K562 (cell line): Measurements from ENCODE around the gene EMP2. TPM values are rescaled to one million over a fixed set of nuclear protein-coding genes. Genes with fewer than 3 reads are reported as not detected.

Source experiments
- ATF1 ChIP-seq, 2 experiments: fragments of 450-650 bp in 1 of 2; IDR thresholded peaks; 2 replicates each; pipeline ENCODE4 v1.6.1; 2016; ENCODE audit warnings: missing compliant biosample characterization in 1 of 2, missing genetic modification characterization in 1 of 2
- BMI1 ChIP-seq: fragments of 150-350 bp; IDR thresholded peaks from 2 replicates; pipeline ENCODE4 v1.6.1; 2014; ENCODE audit warnings: low read length
- BRD4 ChIP-seq: fragments of 200-600 bp; sonication (generic); IDR thresholded peaks from 2 replicates; pipeline ENCODE4 v1.6.1; 2017; ENCODE audit warnings: inconsistent platforms
- CHD4 ChIP-seq: fragments of 200-600 bp; sonication (generic); IDR thresholded peaks from 3 replicates; pipeline ENCODE4 v1.6.1; 2012; ENCODE audit warnings: low read depth, mild to moderate bottlenecking, mixed read lengths, low read length, inconsistent platforms; ENCODE audit not compliant: insufficient read depth, insufficient replicate concordance, poor library complexity, severe bottlenecking
- CREM ChIP-seq: IDR thresholded peaks from 2 replicates; pipeline ENCODE4 v1.6.1; 2014; ENCODE audit warnings: antibody characterized with exemption, low read depth
- E2F3 ChIP-seq: fragments of 250-450 bp; sonication (Bioruptor Pico); IDR thresholded peaks from 2 replicates; pipeline ENCODE4 v1.4.0; 2020; ENCODE audit warnings: mild to moderate bottlenecking
- ETS1 ChIP-seq: conservative IDR thresholded peaks from 2 replicates; pipeline ENCODE4 v1.6.1; 2011; ENCODE audit warnings: low read depth, mild to moderate bottlenecking, low read length; ENCODE audit not compliant: control insufficient read depth
- FIP1L1 ChIP-seq: fragments of 200-400 bp; formaldehyde crosslinking; IDR thresholded peaks from 2 replicates; pipeline ENCODE4 v1.6.1; 2018; ENCODE audit warnings: mild to moderate bottlenecking, low read depth, low read length; ENCODE audit not compliant: poor library complexity, severe bottlenecking
- JUND ChIP-seq, 2 experiments: IDR thresholded peaks; 2 replicates in 1 of 2; 3 replicates in 1 of 2; pipeline ENCODE4 v1.6.1; 2011; ENCODE audit warnings: borderline replicate concordance in 2 of 2, low read depth in 2 of 2, low read length in 2 of 2, improper control_type of control experiment in 1 of 2, missing biosample characterization in 1 of 2, missing genetic modification characterization in 1 of 2, missing genetic modification reagents in 1 of 2
- KDM4B ChIP-seq, 2 experiments: fragments of 450-650 bp in 1 of 2; sonication (generic) in 1 of 2; IDR thresholded peaks; 2 replicates each; pipeline ENCODE4 v1.6.1; 2016 to 2017; ENCODE audit warnings: borderline replicate concordance in 2 of 2, antibody characterized with exemption in 1 of 2, low read depth in 1 of 2, mild to moderate bottlenecking in 1 of 2
- PPARD ChIP-seq: fragments of 250-450 bp; sonication (Bioruptor Pico); IDR thresholded peaks from 2 replicates; pipeline ENCODE4 v1.8.0; 2022; ENCODE audit warnings: inconsistent platforms, mild to moderate bottlenecking, moderate library complexity
- PYGO2 ChIP-seq: fragments of 450-650 bp; IDR thresholded peaks from 2 replicates; pipeline ENCODE4 v1.6.1; 2016; ENCODE audit warnings: mild to moderate bottlenecking, missing genetic modification characterization, moderate library complexity, missing compliant biosample characterization
- RHOXF2B ChIP-seq: fragments of 250-450 bp; sonication (Bioruptor Pico); conservative IDR thresholded peaks from 2 replicates; pipeline ENCODE4 v1.5.1; 2021
- SMARCC2 ChIP-seq: fragments of 450-650 bp; IDR thresholded peaks from 2 replicates; pipeline ENCODE4 v1.6.1; 2017; ENCODE audit warnings: antibody characterized with exemption, moderate library complexity, mild to moderate bottlenecking, low read depth
- TFE3 ChIP-seq: fragments of 450-650 bp; formaldehyde crosslinking; IDR thresholded peaks from 2 replicates; pipeline ENCODE4 v1.4.0; 2020; ENCODE audit warnings: mild to moderate bottlenecking, mixed read lengths
- U2AF1 ChIP-seq: fragments of 200-400 bp; formaldehyde crosslinking; optimal IDR thresholded peaks from 2 replicates; pipeline ENCODE3; 2017; ENCODE audit warnings: mild to moderate bottlenecking, low read depth, low read length, moderate library complexity
- ZNF449 ChIP-seq: fragments of 250-450 bp; sonication (Bioruptor Pico); IDR thresholded peaks from 2 replicates; pipeline ENCODE4 v1.8.0; 2022; ENCODE audit warnings: moderate library complexity, mild to moderate bottlenecking, inconsistent platforms
- ZNF57 ChIP-seq: fragments of 450-650 bp; formaldehyde crosslinking; IDR thresholded peaks from 2 replicates; pipeline ENCODE4 v1.4.0; 2020; ENCODE audit warnings: mild to moderate bottlenecking, moderate library complexity
- ZNF644 ChIP-seq: fragments of 200-800 bp; sonication (Bioruptor generic); IDR thresholded peaks from 2 replicates; pipeline ENCODE4 v1.6.1; 2016; ENCODE audit warnings: low read depth, missing genetic modification characterization, missing compliant biosample characterization
- polyA plus RNA-seq, 8 experiments: library from polyadenylated mRNA; depleted of rRNA in 4 of 8; stranded (reverse) in 5 of 8; unstranded in 3 of 8; fragments of >200 nt; fragmentation: Nextera tagmentation in 2 of 8; fragmentation: Illumina TruSeq in 1 of 8; extraction: Ambion mirVana in 2 of 8; extraction: Trizol in 1 of 8; gene quantifications; 2 replicates each; pipeline versions ENCODE4 v1.2.1 to v1.2.3, GENCODE V29; 2011 to 2014; ENCODE audit warnings: inconsistent platforms in 1 of 8, missing spikeins in 1 of 8
- total RNA-seq, 7 experiments: library from RNA; depleted of rRNA in 6 of 7; stranded (reverse); fragments of >200 nt in 6 of 7; fragmentation: Illumina TruSeq in 2 of 7; extraction: Trizol in 2 of 7; gene quantifications; 2 replicates each; pipeline versions ENCODE4 v1.2.1 to v1.2.3, GENCODE V29; 2011 to 2021; ENCODE audit warnings: low replicate concordance in 1 of 7
- TF ChIP-seq, protein P1 (sequence below): fragments of 450-650 bp; IDR thresholded peaks from 2 replicates; pipeline ENCODE4 v1.7.0; 2016; ENCODE audit warnings: borderline replicate concordance

Gene EMP2
- total and polyA plus RNA-seq, 9 of the 15 experiments (the other 6 are each of a cell fraction or from before 2014, with no cell fraction given): 0.73 to 6.2 (median 3.1) TPM

DNA sequence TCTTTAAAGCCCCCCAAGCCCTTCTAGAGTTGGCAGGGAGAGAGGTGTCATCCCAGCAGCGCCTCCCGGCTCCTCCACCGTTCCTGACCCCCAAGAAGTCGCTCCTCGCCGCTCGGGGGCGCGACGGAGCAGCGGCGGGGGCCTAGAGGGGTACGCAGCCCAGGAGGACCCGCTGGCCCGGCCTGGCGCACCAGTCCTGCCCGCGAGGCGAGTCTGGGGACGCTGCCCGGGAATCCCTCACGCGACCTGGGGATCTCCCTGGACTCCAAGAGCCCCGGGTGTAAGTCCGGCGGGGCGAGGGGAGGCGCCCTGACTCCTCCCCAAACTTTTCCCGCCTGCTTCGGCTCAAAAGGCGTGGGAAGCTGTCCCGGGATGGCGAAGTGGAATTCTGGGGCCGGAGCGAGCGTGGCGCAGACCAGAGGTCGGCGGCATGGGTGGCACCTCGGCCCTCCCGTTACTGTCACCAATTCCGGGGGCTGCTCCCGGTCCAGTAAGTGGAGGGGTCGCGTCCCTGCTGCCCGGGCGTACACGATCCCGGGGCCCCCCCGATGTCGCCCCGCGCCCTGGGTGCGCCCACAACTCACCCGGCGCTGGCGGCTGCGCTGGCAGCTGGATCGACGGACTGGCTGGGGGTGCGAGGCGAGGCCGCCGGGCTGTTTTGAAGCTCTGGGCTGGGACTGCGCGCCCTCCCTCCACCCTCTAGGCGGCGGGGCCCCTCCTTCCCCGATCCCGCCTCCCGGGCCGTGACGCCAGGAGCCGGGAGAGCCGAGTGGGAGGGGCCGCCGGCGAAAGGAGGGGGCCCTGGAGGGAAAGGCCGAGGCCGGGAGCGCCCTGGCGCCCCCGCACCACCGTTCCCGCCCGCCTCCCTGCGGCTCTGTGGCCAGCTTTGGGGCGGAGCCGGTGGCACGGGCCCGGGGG is at the start of gene EMP2 (continued):
- TF ChIP-seq, protein P1, sequence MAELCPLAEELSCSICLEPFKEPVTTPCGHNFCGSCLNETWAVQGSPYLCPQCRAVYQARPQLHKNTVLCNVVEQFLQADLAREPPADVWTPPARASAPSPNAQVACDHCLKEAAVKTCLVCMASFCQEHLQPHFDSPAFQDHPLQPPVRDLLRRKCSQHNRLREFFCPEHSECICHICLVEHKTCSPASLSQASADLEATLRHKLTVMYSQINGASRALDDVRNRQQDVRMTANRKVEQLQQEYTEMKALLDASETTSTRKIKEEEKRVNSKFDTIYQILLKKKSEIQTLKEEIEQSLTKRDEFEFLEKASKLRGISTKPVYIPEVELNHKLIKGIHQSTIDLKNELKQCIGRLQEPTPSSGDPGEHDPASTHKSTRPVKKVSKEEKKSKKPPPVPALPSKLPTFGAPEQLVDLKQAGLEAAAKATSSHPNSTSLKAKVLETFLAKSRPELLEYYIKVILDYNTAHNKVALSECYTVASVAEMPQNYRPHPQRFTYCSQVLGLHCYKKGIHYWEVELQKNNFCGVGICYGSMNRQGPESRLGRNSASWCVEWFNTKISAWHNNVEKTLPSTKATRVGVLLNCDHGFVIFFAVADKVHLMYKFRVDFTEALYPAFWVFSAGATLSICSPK: no peak
- 0 out of 2 replicates have a peak, but pooled peaks have one; percentile 12 for TF ChIP-seq JUND (IDR thresholded peaks at IDR 0.05; ENCODE audit: borderline replicate concordance, low read depth, low read length)
- no peak for TF ChIP-seq JUND (tag; IDR thresholded peaks at IDR 0.05; ENCODE audit: borderline replicate concordance, low read depth, low read length)
- TF ChIP-seq BRD4: no peak
- no peak for TF ChIP-seq RHOXF2B (CRISPR knock-in tag)
- TF ChIP-seq ZNF644 (tag): no peak
- peak; percentile 46; the same call in 1 of the 2 replicates for TF ChIP-seq E2F3 (CRISPR knock-in tag)
- TF ChIP-seq CREM: 0 out of 2 replicates have a peak, but pooled peaks have one; percentile 21
- no peak for TF ChIP-seq SMARCC2
- TF ChIP-seq ATF1 (CRISPR knock-in tag; IDR thresholded peaks at IDR 0.05): no peak
- TF ChIP-seq ATF1 (tag; IDR thresholded peaks at IDR 0.05): peak; percentile 71
- no peak for TF ChIP-seq FIP1L1
- TF ChIP-seq BMI1: no peak
- no peak for TF ChIP-seq ZNF449 (CRISPR knock-in tag)
- peak; percentile 41 for TF ChIP-seq U2AF1
- no peak for TF ChIP-seq TFE3 (CRISPR knock-in tag)
- no peak for TF ChIP-seq ETS1
- no peak for TF ChIP-seq PYGO2
- no peak for TF ChIP-seq PPARD (CRISPR knock-in tag)
- TF ChIP-seq CHD4: no peak
- TF ChIP-seq KDM4B (IDR thresholded peaks at IDR 0.05; ENCODE audit: borderline replicate concordance in 2 of 2, low read depth in 1 of 2): no peak
- no peak for TF ChIP-seq ZNF57 (CRISPR knock-in tag)
